GM18909 (cell line): ENCODE results near the gene ATF1.
"Not testable (repeated sequence)": the region's sequence is repeated elsewhere in the genome, so short reads cannot be mapped to it uniquely, and the experiment has no call there.

Source experiments
- ATAC-seq: cut with Tn5 transposase; IDR thresholded peaks from one replicate; pipeline ENCODE4 v1.9.1; 2021; ENCODE audit warnings: mild to moderate bottlenecking; ENCODE audit not compliant: unreplicated experiment, poor library complexity

ATF1 gene

GRCh38 chr12:50848963-50849362, 85.1 kb downstream of the ATF1 start:
- ATAC-seq = no peak

GRCh38 chr12:50855218-50855617, 91.3 kb downstream of the ATF1 start:
- ATAC-seq = not testable (repeated sequence)

- ATAC-seq = not testable (repeated sequence)
Observed at GRCh38 chr12:50855679-50856078, 91.8 kb downstream of the ATF1 start.

- ATAC-seq = no peak
Observed at GRCh38 chr12:50859621-50860310, 95.9 kb downstream of the ATF1 start.

GRCh38 chr12:50862316-50862715, 98.4 kb downstream of the ATF1 start:
- ATAC-seq = no peak

GRCh38 chr12:50865266-50865665, 101.4 kb downstream of the ATF1 start:
- ATAC-seq = no peak

GRCh38 chr12:50868881-50869280, 105.0 kb downstream of the ATF1 start:
- not testable (repeated sequence) for ATAC-seq
